Measurements from ENCODE around the gene HARBI1.

- TF ChIP-seq ZNF449 (CRISPR knock-in tag; IDR thresholded peaks at IDR 0.05), result no peak
- TF ChIP-seq TFAP4 (CRISPR knock-in tag; IDR thresholded peaks at IDR 0.05; ENCODE audit: borderline replicate concordance), result no peak
- no peak for TF ChIP-seq ZNF764 (CRISPR knock-in tag; IDR thresholded peaks at IDR 0.05; ENCODE audit: low read depth)
- TF ChIP-seq MTA3 (IDR thresholded peaks at IDR 0.05; ENCODE audit: borderline replicate concordance), result no peak
- no peak for TF ChIP-seq ARID3A (IDR thresholded peaks at IDR 0.05; ENCODE audit: borderline replicate concordance, low read depth, low read length)
- no peak for TF ChIP-seq ZBTB11 (CRISPR knock-in tag; IDR thresholded peaks at IDR 0.05)
- no peak for TF ChIP-seq ZBTB49 (CRISPR knock-in tag; IDR thresholded peaks at IDR 0.05; ENCODE audit: borderline replicate concordance)
- no peak for TF ChIP-seq CTCF (IDR thresholded peaks at IDR 0.05 in 2 of 3, conservative IDR thresholded peaks at IDR 0.05 in 1 of 3; ENCODE audit: insufficient read depth in 2 of 3, low read depth in 1 of 3, low read length in 3 of 3)
- no peak for TF ChIP-seq POLR2A (conservative IDR thresholded peaks at IDR 0.05)
- no peak for TF ChIP-seq IRF1 (CRISPR knock-in tag; IDR thresholded peaks at IDR 0.05; ENCODE audit: borderline replicate concordance)
- TF ChIP-seq THAP12 (CRISPR knock-in tag; IDR thresholded peaks at IDR 0.05), result no peak
These were observed 44.8 kb upstream of the HARBI1 start for GRCh38 chr11:46661836-46662235.

Data from K562 (cell line).